ENCODE results near the gene PDC. TPM values are rescaled to one million over a fixed set of nuclear protein-coding genes. Genes with fewer than 3 reads are reported as not detected.
"Not testable (repeated sequence)": the region's sequence is repeated elsewhere in the genome, so short reads cannot be mapped to it uniquely, and the experiment has no call there.

PDC gene
- total RNA-seq, 1 donor from 2014 or later: not detected

DNA sequence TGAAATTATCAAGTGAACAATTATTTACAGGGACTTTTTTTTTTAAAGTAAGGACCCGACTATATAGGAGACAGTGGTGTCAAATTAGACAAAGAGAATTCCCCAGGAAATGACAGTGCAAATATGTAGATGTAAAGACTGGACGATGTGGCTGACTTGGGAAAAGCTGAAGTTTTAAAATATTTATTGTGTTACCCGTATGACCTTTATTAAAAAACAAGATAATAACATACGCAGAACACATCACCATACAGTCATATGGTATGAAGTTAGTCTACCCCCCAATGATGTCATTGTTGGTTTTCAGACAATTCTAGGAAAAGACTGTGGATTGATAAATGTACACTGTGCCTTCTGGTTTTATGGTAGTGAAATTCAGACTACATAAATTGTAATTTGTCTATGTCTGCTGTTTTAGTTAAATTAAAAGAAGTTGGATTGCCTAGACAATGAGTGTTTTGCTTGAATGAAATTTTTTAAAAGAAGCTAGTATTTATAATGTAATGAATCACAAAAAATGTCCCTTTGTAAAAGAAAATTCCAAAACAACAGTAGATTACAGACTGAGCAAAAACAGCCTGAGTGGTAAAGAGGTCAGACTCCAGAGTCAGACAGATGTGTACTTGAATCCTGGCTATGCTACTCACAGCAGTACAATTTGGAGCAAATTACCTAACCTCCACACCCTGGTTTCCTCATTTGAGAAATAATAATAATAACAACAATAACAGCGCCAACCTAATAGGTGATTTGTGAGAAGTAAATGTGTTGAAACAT is 15.5 kb upstream of the PDC start:
- DNase-seq (ENCODE audit: missing footprints) (no peak), ATAC-seq (no peak)
- intact Hi-C loops (cut with DNase I): no loop called here

DNA sequence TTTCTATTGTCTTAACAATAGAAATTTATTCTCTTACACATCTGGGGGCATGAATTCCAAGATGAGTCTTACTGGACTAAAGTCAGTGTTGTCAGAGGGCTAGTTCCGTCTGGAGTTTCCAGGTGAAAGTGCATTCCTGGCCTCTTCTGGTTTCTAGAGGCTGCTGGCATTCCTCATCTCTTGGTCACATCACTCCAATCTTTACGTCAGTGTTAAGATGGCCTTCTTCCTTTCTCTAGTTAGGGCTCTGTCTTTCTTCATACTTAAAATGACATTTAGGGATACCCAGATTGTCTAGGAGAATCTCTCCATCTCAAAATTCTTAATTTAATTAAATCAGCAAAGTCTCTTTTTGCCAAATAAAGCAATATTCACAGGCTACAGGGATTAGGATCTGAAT is 13.3 kb upstream of the PDC start:
- DNase-seq (ENCODE audit: missing footprints): no peak
- intact Hi-C loops (cut with DNase I): no loop called here
- ATAC-seq: no peak

DNA sequence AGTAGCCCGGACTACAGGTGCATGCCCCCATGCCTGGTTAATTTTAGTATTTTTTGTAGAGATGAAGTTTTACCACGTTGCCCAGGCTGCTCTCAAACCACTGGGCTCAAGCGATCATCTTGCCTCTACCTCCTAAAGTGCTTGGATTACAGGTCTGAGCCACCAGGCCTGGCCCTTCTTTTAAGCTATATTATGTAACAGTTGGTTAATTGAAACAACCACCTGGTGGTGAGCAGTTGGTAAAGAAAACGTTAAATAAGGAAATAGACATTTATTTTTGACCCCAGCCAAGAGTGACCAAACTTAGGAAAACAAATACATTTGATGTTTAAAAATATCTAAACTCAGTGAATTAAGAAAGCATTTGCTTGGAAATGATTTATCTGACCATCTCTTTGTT is 12.1 kb upstream of the PDC start:
- intact Hi-C loops (cut with DNase I): no loop called here
- no peak for DNase-seq (ENCODE audit: missing footprints)
- no peak for ATAC-seq

DNA sequence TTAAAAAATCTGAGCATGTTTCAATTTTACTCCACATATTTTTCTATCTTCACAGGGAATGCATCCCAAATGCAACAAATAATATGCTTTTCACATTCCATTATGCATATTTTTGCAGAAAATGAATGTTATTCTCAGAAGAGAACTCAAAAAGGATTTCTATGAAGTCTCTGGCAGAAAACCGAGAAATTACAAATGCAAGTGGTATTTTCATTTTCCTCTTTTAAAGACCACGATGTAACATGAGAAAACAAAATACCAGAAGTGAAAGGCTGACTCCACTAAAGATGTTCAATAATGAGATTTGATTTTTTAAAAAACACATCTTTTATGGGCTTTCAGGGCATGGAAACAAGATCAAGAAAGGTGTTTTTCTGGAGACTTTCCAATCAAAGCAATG is 5.0 kb upstream of the PDC start:
- DNase-seq (ENCODE audit: missing footprints): no peak
- ATAC-seq: no peak

DNA sequence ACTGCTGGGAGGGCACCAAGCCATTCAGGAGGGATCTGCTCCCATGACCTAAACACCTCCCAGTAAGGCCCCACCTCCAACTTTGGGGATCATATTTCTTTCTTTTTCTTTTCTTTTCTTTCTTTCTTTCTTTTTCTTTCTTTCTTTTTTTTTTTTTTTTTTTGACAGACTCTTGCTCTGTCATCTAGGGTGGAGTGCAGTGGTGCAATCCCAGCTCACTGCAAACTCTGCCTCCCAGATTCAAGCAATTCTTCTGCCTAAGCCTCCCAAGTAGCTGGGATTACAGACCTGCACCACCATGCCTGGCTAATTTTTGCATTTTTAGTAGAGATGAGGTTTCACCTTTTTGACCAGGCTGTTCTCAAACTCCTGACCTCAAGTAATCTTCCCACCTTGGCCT is 4.6 kb upstream of the PDC start:
- intact Hi-C loops (cut with DNase I); ATAC-seq: not testable (repeated sequence)

More for the DNA sequence above, 5.0 kb upstream of the PDC start:
- intact Hi-C loops (cut with DNase I): no loop called here

DNA sequence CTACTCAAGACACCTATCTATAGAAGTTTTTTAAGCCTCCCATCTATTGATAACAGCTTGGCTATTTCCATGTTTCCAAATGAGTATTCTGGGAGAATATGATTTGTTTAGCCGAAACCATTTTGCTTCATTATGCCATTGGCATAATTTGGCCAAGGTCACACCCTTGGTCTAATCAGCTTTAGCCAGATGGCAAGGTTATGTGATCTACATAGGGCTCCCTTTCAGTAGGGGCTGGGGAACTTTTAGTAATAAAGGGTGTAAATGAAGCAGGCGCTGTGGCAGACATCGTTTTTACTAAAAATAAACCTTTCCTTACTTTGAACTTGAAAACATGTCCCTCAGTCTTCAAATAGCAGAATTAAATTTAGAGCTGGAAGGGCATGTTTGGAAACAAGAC is 3.0 kb upstream of the PDC start:
- intact Hi-C loops (cut with DNase I): no loop called here
- DNase-seq (ENCODE audit: missing footprints): no peak
- ATAC-seq: no peak

More for the DNA sequence above, 4.6 kb upstream of the PDC start:
- DNase-seq (ENCODE audit: missing footprints): not testable (repeated sequence)

DNA sequence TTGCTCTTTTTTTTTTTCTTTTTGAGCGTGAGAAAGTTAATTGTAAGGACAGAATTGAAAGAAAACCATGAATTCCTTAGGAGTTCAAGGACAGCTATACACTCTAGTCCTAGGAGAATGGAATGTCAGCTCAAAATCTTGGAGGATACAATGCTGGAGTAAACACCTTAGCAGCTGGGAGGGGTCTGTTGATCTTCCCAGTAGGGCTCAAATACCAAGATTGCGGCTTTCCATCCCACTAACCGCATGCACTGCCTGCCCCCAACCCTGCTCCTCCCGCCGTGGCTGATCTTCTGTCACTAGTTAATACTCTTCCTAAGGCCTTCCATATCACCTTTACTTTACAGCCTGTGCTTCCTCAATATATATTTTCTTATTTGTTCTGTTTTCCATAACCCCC is 2.6 kb upstream of the PDC start:
- DNase-seq (ENCODE audit: missing footprints) (no peak), ATAC-seq (no peak)
- intact Hi-C loops (cut with DNase I): no loop called here

DNA sequence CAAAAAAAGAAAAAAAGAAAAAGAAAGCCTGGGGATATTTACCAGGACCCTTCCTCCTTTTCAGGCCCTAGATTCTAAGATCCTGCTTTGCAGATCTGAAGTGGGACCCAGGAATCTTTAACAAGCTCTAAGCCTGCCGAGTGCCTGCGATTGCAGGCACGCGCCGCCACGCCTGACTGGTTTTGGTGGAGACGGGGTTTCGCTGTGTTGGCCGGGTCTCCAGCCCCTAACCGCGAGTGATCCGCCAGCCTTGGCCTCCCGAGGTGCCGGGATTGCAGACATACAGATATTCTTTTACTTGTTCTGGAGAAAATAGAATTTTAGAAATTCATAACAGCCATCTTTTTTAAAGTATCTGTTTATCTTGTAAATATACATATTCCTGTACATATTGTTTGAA is 1.8 kb downstream of the PDC start:
- ATAC-seq; DNase-seq (ENCODE audit: missing footprints); intact Hi-C loops (cut with DNase I): not testable (repeated sequence)

DNA sequence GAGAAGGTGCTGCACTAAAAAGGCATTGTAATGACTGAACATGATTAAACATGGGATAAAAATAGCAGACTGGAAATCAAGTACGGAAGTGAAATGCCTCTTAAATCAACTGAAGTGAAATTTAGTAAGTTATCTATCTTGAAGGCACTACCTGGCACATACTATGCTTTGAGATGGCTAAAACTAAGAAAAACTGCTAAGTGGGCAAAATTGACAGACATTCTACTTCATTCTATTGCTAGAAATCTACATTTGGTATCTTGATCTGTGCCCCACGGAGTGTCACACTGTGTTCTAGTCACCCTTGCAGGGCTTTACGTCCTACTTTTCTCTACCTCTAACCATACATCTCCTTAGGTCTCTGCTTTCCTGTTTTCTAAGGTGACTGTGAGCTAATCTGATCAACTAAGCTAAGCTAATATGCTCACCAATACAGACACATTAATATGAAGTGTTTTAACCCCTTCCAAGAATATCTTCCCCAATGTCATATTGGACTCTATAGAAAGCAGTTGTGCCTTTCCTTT is 4.1 kb downstream of the PDC start:
- intact Hi-C loops (cut with DNase I): no loop called here
- ATAC-seq (no peak), DNase-seq (ENCODE audit: missing footprints) (no peak)

DNA sequence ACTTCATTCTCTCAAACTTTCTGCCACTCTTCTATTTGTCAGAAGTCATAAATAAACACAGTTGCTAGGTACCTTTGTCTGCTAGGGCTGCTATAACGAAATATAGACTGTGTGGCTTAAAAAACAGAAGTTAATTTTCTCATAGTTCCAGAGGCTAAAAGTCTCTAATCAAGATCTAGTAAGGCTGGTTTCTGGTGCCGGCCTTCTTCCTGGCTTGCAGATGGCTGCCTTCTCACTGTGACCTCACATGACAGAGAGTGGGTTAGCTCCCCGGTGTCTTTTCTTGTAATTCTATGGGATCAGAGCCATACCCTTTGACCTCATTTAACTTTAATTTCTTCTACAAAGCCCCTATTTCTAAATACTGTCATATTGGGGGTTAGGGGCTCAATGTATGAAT is 5.9 kb downstream of the PDC start:
- ATAC-seq (no peak), DNase-seq (ENCODE audit: missing footprints) (no peak)
- intact Hi-C loops (cut with DNase I): no loop called here

DNA sequence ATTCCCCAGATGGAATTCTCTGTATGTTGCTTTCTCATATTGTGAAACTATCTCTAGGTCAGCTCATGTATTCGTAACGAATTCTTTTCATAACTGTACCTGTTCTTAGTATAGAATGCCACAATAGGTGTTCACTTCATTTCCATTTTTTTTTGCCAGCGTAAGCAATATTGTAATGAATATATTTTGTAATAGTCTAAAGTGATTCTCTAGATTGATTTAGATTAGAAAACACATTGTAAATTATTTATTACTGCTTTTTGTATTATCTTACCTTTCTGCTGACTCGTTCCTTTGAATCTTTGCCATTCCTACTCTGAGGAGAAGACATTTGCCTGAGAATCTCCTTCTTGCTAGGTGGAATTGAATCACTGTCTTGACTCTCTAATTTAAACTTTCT is 14.8 kb downstream of the PDC start:
- DNase-seq (ENCODE audit: missing footprints) (no peak), ATAC-seq (no peak)
- intact Hi-C loops (cut with DNase I): no loop called here

DNA sequence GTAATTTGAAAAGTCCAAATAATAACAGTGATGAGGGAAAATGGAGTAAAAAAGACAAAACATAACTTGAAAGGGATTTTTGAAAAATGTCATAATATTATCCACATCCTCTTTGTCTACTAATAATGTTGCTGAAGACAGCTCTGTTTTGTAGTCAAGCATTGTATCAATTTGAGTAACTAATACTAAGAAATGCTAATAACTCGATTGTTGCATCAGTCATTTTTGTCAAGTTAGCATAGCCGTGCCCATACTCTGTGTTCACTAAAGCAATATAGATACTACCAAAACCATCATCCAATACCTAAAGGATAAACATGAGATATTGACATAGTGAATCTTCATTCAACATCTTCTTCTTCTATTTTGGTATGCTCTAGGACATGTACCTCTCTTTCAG is 17.3 kb downstream of the PDC start:
- DNase-seq (ENCODE audit: missing footprints): no peak
- no peak for ATAC-seq
- intact Hi-C loops (cut with DNase I): no loop called here

DNA sequence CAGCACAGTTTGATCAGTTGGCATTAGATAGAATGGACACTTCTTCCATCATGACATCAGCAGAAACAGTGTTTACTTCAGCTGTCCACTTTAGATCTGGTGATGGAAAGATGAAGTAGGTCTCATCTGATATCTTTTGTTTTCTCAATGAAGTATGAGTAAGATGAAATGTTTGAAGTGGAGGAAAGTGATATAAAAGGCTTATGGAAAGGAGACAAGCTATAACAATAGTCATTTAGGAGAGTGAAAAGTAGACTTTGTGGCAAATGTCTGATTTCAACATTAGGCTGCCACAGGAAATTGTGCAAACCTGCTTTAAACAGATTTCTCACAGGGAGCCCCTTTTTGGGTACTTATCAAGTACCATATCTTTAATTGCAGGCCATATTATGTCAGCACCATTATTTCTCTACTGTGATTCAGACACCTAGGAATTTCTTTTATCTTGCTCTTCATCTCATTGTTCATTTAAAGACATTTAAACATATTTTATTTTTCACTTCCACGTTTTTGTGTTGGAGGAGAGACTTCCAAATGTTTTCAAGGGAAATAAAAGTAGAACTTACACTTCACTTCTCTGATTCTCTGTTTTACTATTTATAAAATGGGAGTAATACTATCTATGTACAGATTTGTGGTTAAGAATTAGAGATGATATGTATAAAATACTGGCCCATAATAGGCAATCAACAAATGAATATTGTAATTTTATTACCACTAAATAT is 18.1 kb downstream of the PDC start:
- intact Hi-C loops (cut with DNase I): no loop called here
- ATAC-seq: no peak
- no peak for DNase-seq (ENCODE audit: missing footprints)

DNA sequence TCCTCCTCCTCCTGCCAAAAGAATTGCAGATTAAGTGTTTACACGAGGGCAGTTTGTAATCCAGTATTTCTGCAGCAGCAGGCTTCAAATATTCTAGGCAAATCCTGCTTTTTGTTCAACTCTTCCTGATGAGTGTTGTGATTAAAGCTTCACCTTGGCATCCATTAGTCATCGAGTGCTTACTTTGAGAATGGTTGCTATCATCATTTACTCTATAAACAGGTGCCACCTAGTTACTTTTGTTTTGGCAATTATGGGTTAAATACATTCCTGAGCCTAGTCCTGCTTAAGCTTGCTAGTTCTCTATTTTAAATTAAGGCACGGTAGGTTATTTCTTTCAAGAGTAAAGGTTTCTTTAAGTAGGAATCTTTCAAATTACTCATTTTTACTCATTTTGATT is 20.3 kb downstream of the PDC start:
- intact Hi-C loops (cut with DNase I): no loop called here
- no peak for DNase-seq (ENCODE audit: missing footprints)
- no peak for ATAC-seq

DNA sequence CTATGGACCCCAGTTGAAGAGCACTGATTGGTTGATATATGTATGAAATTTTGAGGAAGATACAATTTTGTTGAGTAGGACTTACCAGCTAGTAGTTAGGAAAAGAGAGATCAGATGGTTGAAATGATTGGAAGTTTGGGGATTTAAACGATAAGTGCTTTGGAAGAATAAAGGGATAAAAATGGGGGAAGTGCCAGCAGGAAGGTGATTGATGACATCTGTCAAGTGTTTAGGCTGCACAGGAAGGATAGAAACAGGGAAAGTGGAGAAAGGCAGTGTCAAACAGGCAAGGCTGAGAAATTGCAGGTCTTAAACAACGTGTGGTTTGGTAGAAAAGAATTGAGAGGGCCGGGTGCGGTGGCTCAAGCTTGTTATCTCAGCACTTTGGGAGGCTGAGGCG is 22.3 kb downstream of the PDC start:
- intact Hi-C loops (cut with DNase I): no loop called here
- DNase-seq (ENCODE audit: missing footprints) (no peak), ATAC-seq (no peak)

DNA sequence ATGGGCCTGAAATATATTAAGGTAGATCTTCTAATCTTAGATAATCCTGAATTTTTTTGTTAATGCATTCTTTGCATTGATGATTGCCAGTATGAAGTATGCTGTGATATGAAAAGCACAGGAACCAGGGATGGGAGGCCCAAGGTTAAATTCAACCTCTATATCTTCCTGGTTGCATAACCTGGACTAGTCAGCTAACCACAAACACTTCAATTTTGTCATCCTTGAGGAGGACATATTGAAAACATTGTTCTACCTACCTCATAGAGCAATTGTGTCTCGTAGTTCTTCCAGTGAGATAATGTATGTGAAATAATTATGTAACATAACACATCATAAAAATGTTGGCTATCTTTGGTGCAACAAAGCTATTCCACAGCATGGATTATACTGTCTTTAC is 25.6 kb downstream of the PDC start:
- ATAC-seq (no peak), DNase-seq (ENCODE audit: missing footprints) (no peak)
- intact Hi-C loops (cut with DNase I): no loop called here

DNA sequence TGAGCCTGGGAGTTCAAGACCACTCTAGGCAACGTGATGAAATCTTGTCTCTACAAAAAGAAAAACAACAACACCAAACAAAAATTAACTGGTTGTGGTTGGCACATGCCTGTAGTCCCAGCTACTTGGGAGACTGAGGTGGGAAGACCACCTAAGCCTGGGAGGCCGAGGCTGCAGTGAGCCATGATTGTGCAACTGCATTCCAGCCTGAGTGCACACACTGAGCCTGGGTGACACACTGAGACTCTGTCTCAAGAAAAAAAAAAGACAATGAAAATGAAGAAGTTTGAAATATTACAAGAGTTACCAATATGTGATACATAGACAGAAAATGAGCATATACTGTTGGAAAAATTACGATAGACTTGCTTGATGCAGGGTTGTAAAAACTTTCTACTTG is 31.9 kb downstream of the PDC start:
- intact Hi-C loops (cut with DNase I): no loop called here
- DNase-seq (ENCODE audit: missing footprints) (no peak), ATAC-seq (no peak)

DNA sequence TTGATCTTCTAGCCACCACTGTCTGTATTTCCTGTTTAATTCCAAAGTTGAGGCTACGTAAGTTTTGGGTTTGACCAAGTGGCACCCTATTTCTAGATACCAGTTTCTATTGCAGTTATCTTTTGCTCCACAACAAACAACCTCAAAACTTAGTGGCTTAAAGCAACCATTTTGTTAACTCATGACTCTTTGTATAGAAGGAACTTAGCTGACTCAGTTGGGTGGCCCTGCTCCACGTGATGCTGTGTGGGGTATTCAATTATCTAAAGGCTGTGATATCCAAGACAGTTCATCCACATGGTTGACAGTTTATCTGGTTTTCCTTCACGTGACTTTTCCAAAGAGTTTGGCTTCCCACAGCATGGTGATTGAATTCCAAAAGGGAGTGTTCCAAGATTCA is 34.8 kb downstream of the PDC start:
- DNase-seq (ENCODE audit: missing footprints): no peak
- no peak for ATAC-seq
- intact Hi-C loops (cut with DNase I): no loop called here

DNA sequence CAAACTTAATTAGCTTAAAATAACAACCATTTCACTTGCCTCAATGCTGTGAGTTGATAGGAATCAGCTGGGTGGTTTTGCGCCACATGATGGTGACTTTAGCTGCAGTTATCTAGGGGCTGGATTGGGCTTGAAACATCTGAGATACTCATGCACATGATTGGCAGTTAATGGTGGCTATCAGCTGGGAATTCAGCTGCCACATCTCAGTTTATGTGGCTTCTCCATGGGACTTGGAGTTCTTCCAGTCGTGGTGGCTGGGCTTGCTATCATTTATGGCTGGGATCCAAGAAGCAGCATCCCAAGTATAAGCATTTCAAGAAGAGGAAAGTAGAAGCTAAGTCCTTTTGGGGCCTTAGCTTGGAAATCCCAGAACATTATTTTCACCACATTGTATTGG is 36.4 kb downstream of the PDC start:
- DNase-seq (ENCODE audit: missing footprints): no peak
- intact Hi-C loops (cut with DNase I): no loop called here
- peak; percentile 48 for ATAC-seq

DNA sequence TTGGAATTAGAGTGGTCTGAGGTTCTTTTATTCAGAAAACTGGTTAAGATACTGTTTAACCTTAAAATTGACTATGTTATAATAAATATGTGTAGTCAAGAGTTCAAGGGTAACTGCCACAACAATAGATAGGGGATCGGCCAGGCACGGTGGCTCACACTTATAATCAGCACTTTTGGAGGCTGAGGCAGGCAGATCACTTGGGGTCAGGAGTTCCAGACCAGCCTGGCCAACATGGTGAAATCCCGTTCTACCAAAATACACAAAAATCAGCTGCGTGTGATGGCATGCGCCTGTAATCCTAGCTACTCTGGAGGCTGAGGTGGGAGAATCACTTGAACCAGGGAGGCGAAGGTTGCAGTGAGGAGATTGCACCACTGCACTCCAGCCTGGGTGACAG is 39.5 kb downstream of the PDC start:
- ATAC-seq: no peak
- DNase-seq (ENCODE audit: missing footprints): no peak
- intact Hi-C loops (cut with DNase I): no loop called here
